H9 (cell line): Measurements from ENCODE around the gene CLPSL2. TPM values are rescaled to one million over a fixed set of nuclear protein-coding genes. Genes with fewer than 3 reads are reported as not detected.

Source experiments
- DNase-seq: peaks from one replicate; pipeline ENCODE4 v3.0.0-alpha.2; 2017
- H2AFZ ChIP-seq: one replicate; pipeline ENCODE4 v1.6.1; 2013; ENCODE audit warnings: mild to moderate bottlenecking, low read length, control low read depth, moderate library complexity
- H2AK5ac ChIP-seq: 2 replicates; pipeline ENCODE4 v1.6.1; 2013; ENCODE audit warnings: low read length, control low read depth, mixed read lengths; ENCODE audit not compliant: insufficient read length
- H2BK120ac ChIP-seq: one replicate; pipeline ENCODE4 v1.6.1; 2013; ENCODE audit warnings: low read depth, mild to moderate bottlenecking, low read length, control low read depth, inconsistent platforms; ENCODE audit not compliant: poor library complexity, severe bottlenecking
- H2BK12ac ChIP-seq: 2 replicates; pipeline ENCODE4 v1.6.1; 2013; ENCODE audit warnings: low read length, control low read depth, mixed read lengths, low read depth; ENCODE audit not compliant: insufficient read length
- H2BK15ac ChIP-seq: 2 replicates; pipeline ENCODE4 v1.6.1; 2013; ENCODE audit warnings: low read depth, low read length, control low read depth
- H2BK20ac ChIP-seq: one replicate; pipeline ENCODE4 v1.6.1; 2013; ENCODE audit warnings: low read depth, mild to moderate bottlenecking, low read length, control low read depth, inconsistent platforms; ENCODE audit not compliant: poor library complexity, severe bottlenecking
- H2BK5ac ChIP-seq: 2 replicates; pipeline ENCODE4 v1.6.1; 2013; ENCODE audit warnings: low read length, control low read depth, mixed read lengths; ENCODE audit not compliant: insufficient read length
- H3K14ac ChIP-seq: 2 replicates; pipeline ENCODE4 v1.6.1; 2013; ENCODE audit warnings: low read length, control low read depth; ENCODE audit not compliant: insufficient read depth
- H3K18ac ChIP-seq: 2 replicates; pipeline ENCODE4 v1.6.1; 2013; ENCODE audit warnings: low read depth, mild to moderate bottlenecking, mixed read lengths, low read length, control low read depth; ENCODE audit not compliant: insufficient read length
- H3K23ac ChIP-seq: 2 replicates; pipeline ENCODE4 v1.6.1; 2013; ENCODE audit warnings: low read length, control low read depth, mixed read lengths, low read depth; ENCODE audit not compliant: insufficient read length
- H3K23me2 ChIP-seq: 2 replicates; pipeline ENCODE4 v1.6.1; 2013; ENCODE audit warnings: low read depth, mild to moderate bottlenecking, mixed read lengths, low read length, control low read depth; ENCODE audit not compliant: insufficient read length, poor library complexity, severe bottlenecking
- H3K27ac ChIP-seq: 2 replicates; pipeline ENCODE4 v1.5.1; 2013; ENCODE audit warnings: low read length, control low read depth, mixed read lengths, low read depth; ENCODE audit not compliant: insufficient read length
- H3K27me3 ChIP-seq: 2 replicates; pipeline ENCODE4 v1.6.1; 2013; ENCODE audit warnings: low read length, control low read depth, inconsistent platforms; ENCODE audit not compliant: insufficient read depth
- H3K4ac ChIP-seq: 2 replicates; pipeline ENCODE4 v1.6.1; 2013; ENCODE audit warnings: low read depth, mild to moderate bottlenecking, control low read depth, inconsistent platforms, low read length, moderate library complexity
- H3K4me1 ChIP-seq: 2 replicates; pipeline ENCODE4 v1.6.1; 2013; ENCODE audit warnings: low read length, control low read depth, inconsistent platforms; ENCODE audit not compliant: insufficient read depth
- H3K4me2 ChIP-seq: 2 replicates; pipeline ENCODE4 v1.6.1; 2013; ENCODE audit warnings: low read length, control low read depth, mixed read lengths; ENCODE audit not compliant: insufficient read length, insufficient read depth
- H3K56ac ChIP-seq: 2 replicates; pipeline ENCODE4 v1.6.1; 2013; ENCODE audit warnings: low read depth, mild to moderate bottlenecking, mixed read lengths, low read length, control low read depth; ENCODE audit not compliant: insufficient read length
- H3K79me1 ChIP-seq: 2 replicates; pipeline ENCODE4 v1.6.1; 2013; ENCODE audit warnings: low read depth, mild to moderate bottlenecking, moderate library complexity, low read length, control low read depth, inconsistent platforms; ENCODE audit not compliant: insufficient read depth, poor library complexity, severe bottlenecking
- H3K79me2 ChIP-seq: 2 replicates; pipeline ENCODE4 v1.6.1; 2013; ENCODE audit warnings: low read length, control low read depth, inconsistent platforms; ENCODE audit not compliant: insufficient read depth
- H3K9ac ChIP-seq: 2 replicates; pipeline ENCODE4 v1.6.1; 2013; ENCODE audit warnings: low read length, control low read depth, mixed read lengths; ENCODE audit not compliant: insufficient read length; ENCODE audit errors: extremely low read depth
- H3K9me3 ChIP-seq: one replicate; pipeline ENCODE4 v1.6.1; 2013; ENCODE audit warnings: low read depth, low read length, inconsistent platforms; ENCODE audit not compliant: control insufficient read depth
- H3T11ph ChIP-seq: one replicate; pipeline ENCODE4 v1.6.1; 2013; ENCODE audit warnings: mild to moderate bottlenecking, low read length, control low read depth, inconsistent platforms
- H4K20me1 ChIP-seq: one replicate; pipeline ENCODE4 v1.6.1; 2013; ENCODE audit not compliant: control insufficient read depth, insufficient read length, insufficient read depth
- H4K5ac ChIP-seq: 2 replicates; pipeline ENCODE4 v1.6.1; 2013; ENCODE audit warnings: low read depth, mild to moderate bottlenecking, mixed read lengths, low read length, control low read depth; ENCODE audit not compliant: insufficient read length
- H4K8ac ChIP-seq: replicated peaks from 2 replicates; pipeline ENCODE4 v1.6.1; 2013; ENCODE audit warnings: low read length, control low read depth, mixed read lengths, low read depth; ENCODE audit not compliant: insufficient read length
- H4K91ac ChIP-seq: 2 replicates; pipeline ENCODE4 v1.6.1; 2013; ENCODE audit warnings: low read depth, mild to moderate bottlenecking, moderate library complexity, mixed read lengths, low read length, control low read depth; ENCODE audit not compliant: insufficient read length
- H3K27ac Mint-ChIP-seq, 3 experiments: 2 replicates in 2 of 3; 3 replicates in 1 of 3; pipeline ENCODE4 v1.8.0; 2020 to 2021; ENCODE audit warnings: mixed read lengths in 3 of 3, mild to moderate bottlenecking in 1 of 3, moderate library complexity in 1 of 3
- H3K27me3 Mint-ChIP-seq: 2 replicates; pipeline ENCODE4 v1.8.0; 2021; ENCODE audit warnings: low read depth, mild to moderate bottlenecking, moderate library complexity, mixed read lengths
- H3K36me3 Mint-ChIP-seq, 3 experiments: 2 replicates in 2 of 3; 3 replicates in 1 of 3; pipeline ENCODE4 v1.8.0; 2020 to 2021; ENCODE audit warnings: low read depth in 3 of 3, mixed read lengths in 3 of 3; ENCODE audit not compliant: insufficient read depth in 1 of 3
- H3K4me1 Mint-ChIP-seq, 2 experiments: 2 replicates each; pipeline ENCODE4 v1.8.0; 2020; ENCODE audit warnings: mixed read lengths in 2 of 2
- H3K4me3 Mint-ChIP-seq, 2 experiments: 2 replicates in 1 of 2; 3 replicates in 1 of 2; pipeline ENCODE4 v1.8.0; 2020 to 2021; ENCODE audit warnings: mild to moderate bottlenecking in 2 of 2, mixed read lengths in 2 of 2, moderate library complexity in 1 of 2
- H3K9me3 Mint-ChIP-seq, 2 experiments: 2 replicates in 1 of 2; 3 replicates in 1 of 2; pipeline ENCODE4 v1.8.0; 2020; ENCODE audit warnings: mild to moderate bottlenecking in 2 of 2, mixed read lengths in 2 of 2, moderate library complexity in 1 of 2
- WGBS: extraction: QIAGEN DNeasy Blood & Tissue Kit; methylation state at CpG from one replicate; pipeline ENCODE4 v1.1.7; 2013; ENCODE audit warnings: missing lambda C conversion rate, low lambda C conversion rate, mixed read lengths; ENCODE audit not compliant: insufficient read length; ENCODE audit errors: extremely low coverage; 5-methylcytosine and 5-hydroxymethylcytosine counted together
- total RNA-seq: library from RNA; stranded (reverse); gene quantifications from 2 replicates; pipeline ENCODE4 v1.2.1, GENCODE V29; 2021
- TF ChIP-seq, protein P1 (sequence below): fragments of 200-600 bp; sonication (generic); conservative IDR thresholded peaks from 3 replicates; pipeline ENCODE4 v1.8.0; 2021; ENCODE audit warnings: antibody characterized with exemption, mild to moderate bottlenecking

CLPSL2 gene
- total RNA-seq, 1 experiment from 2014 or later, result 4.4 TPM

DNA sequence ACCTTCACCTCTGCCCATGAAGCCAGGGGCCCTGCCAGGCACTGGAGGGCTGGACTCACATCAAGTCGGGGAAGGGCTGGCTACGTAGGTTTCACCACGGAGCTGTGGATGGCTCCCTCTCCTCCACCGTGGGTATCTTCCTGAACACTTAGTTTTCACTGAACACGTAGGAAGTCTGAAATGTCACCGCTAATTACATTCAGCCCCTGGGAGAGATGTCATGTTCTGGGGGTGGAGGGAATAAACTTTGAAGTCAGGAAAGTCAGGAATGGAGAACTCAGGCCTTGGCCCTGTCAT, 35.2 kb downstream of the CLPSL2 start:
- no peak overlapping the region for H3K14ac ChIP-seq
- Mint-ChIP-seq H3K9me3 (peaks cover 2 to 3% of the 10 kb centered on the region in 2 experiments; a peak in 3 of 5 replicates), H3K4me1 (peaks cover 12 to 17% of the 10 kb centered on the region in 2 experiments), H3K4me3 (no peak overlapping the region), H3K27ac (no peak overlapping the region), H3K27me3 (peaks cover 5% of the 10 kb centered on the region), H3K36me3 (no peaks in the 10 kb centered on the region; a peak in 2 of 7 replicates)
- H3K23me2 ChIP-seq, result no peaks in the 10 kb centered on the region
- no peaks in the 10 kb centered on the region for H4K20me1 ChIP-seq
- DNase-seq, result no peak
- H2BK20ac ChIP-seq, result no peak overlapping the region
- H3K4me1 ChIP-seq, result no peaks in the 10 kb centered on the region; the same call in 1 of the 2 replicates
- H3K18ac ChIP-seq, result no peak overlapping the region
- H3K4me2 ChIP-seq, result no peak overlapping the region
- no peaks in the 10 kb centered on the region for H3K79me2 ChIP-seq
- H4K91ac ChIP-seq, result no peak overlapping the region
- no peak overlapping the region for H2AFZ ChIP-seq
- H3K9ac ChIP-seq, result no peak overlapping the region
- H3K4ac ChIP-seq, result no peak overlapping the region
- H2BK120ac ChIP-seq, result no peak overlapping the region
- H3K79me1 ChIP-seq, result no peaks in the 10 kb centered on the region
- H2BK5ac ChIP-seq, result no peak overlapping the region
- H3K27ac ChIP-seq, result no peak overlapping the region
- WGBS, result no CpG with 5 or more reads among the region's 6 CpGs
- H2AK5ac ChIP-seq, result no peak overlapping the region
- H3T11ph ChIP-seq, result no peak overlapping the region
- H2BK12ac ChIP-seq, result no peak overlapping the region
- H4K5ac ChIP-seq, result no peak overlapping the region
- no peak overlapping the region for H4K8ac ChIP-seq
- H3K23ac ChIP-seq, result no peak overlapping the region
- H3K9me3 ChIP-seq, result no peaks in the 10 kb centered on the region
- no peaks in the 10 kb centered on the region for H3K27me3 ChIP-seq
- TF ChIP-seq, protein P1, sequence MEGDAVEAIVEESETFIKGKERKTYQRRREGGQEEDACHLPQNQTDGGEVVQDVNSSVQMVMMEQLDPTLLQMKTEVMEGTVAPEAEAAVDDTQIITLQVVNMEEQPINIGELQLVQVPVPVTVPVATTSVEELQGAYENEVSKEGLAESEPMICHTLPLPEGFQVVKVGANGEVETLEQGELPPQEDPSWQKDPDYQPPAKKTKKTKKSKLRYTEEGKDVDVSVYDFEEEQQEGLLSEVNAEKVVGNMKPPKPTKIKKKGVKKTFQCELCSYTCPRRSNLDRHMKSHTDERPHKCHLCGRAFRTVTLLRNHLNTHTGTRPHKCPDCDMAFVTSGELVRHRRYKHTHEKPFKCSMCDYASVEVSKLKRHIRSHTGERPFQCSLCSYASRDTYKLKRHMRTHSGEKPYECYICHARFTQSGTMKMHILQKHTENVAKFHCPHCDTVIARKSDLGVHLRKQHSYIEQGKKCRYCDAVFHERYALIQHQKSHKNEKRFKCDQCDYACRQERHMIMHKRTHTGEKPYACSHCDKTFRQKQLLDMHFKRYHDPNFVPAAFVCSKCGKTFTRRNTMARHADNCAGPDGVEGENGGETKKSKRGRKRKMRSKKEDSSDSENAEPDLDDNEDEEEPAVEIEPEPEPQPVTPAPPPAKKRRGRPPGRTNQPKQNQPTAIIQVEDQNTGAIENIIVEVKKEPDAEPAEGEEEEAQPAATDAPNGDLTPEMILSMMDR, result no peak
- H3K56ac ChIP-seq, result no peak overlapping the region
- no peak overlapping the region for H2BK15ac ChIP-seq
